ENCODE data around the gene ZNF571. TPM values are rescaled to one million over a fixed set of nuclear protein-coding genes. Genes with fewer than 3 reads are reported as not detected.

The ZNF571 gene
- total and polyA plus RNA-seq, 2 experiments from 2014 or later: 4.4 to 5.0 TPM

- no peak for TF ChIP-seq ZNF462 (CRISPR knock-in tag; IDR thresholded peaks at IDR 0.05)
Observed at GRCh38 chr19:37593996-37594303, 642 bp downstream of the ZNF571 start (continued).

DNA sequence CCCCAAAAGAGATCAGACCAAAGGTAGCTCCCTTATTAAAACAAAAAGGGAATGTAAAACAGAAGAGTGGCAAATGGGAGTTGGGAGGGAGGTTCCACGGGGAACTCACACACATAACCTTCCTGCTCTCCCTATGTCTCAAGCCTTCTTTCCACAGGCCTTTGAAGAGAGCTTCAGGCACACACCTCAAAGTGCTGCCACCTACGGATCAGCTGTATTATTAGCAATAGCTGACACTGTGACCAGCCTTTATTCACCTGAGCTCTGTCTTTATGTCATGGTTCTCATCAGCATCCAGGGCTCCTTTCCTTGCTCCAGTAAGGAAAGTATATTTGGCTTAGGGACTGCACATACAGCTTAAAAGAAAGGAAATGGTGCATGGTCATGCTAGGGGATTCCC is 11.3 kb downstream of the ZNF571 start:
- Mint-ChIP-seq H3K4me3 (no peak overlapping the region), H3K36me3 (ENCODE audit: low read depth) (peaks cover 38% of the 10 kb centered on the region), H3K27ac (no peak overlapping the region), H3K4me1 (no peaks in the 10 kb centered on the region), H3K27me3 (ENCODE audit: insufficient read depth, low read depth, poor library complexity) (no peaks in the 10 kb centered on the region), H3K9me3 (peaks cover 62% of the 10 kb centered on the region)
- Histone ChIP-seq H3F3A (replicated peaks; ENCODE audit: low read depth) (no peaks in the 10 kb centered on the region), H3K4me2 (no peak overlapping the region), H3K36me3 (ENCODE audit: insufficient read depth) (peaks cover 3% of the 10 kb centered on the region; the same call in 1 of the 2 replicates), H3K9me2 (ENCODE audit: insufficient read depth) (peaks cover 10% of the 10 kb centered on the region; the same call in 1 of the 2 replicates), H3K27me3 (ENCODE audit: insufficient read depth) (no peaks in the 10 kb centered on the region), H3K4me3 (no peak overlapping the region), H4K20me1 (replicated peaks; ENCODE audit: insufficient read depth) (no peaks in the 10 kb centered on the region), H3K79me2 (replicated peaks; ENCODE audit: insufficient read depth) (peaks cover 2% of the 10 kb centered on the region), H2AFZ (no peak overlapping the region), H3K4me1 (ENCODE audit: insufficient read depth) (no peaks in the 10 kb centered on the region), H3K27ac (ENCODE audit: low read depth) (no peak overlapping the region)
- ATAC-seq (peak; percentile 67), DNase-seq (ENCODE audit: low spot score) (peak; percentile 66)
- peak; percentile 55 to 63 for TF ChIP-seq CTCF (conservative IDR thresholded peaks at IDR 0.05; ENCODE audit: low read depth in 2 of 2)
- no peak for TF ChIP-seq JUNB (IDR thresholded peaks at IDR 0.05; ENCODE audit: unreplicated experiment)
- TF ChIP-seq POLR2AphosphoS5 (IDR thresholded peaks at IDR 0.05; ENCODE audit: low read depth): no peak
- TF ChIP-seq, protein P1, sequence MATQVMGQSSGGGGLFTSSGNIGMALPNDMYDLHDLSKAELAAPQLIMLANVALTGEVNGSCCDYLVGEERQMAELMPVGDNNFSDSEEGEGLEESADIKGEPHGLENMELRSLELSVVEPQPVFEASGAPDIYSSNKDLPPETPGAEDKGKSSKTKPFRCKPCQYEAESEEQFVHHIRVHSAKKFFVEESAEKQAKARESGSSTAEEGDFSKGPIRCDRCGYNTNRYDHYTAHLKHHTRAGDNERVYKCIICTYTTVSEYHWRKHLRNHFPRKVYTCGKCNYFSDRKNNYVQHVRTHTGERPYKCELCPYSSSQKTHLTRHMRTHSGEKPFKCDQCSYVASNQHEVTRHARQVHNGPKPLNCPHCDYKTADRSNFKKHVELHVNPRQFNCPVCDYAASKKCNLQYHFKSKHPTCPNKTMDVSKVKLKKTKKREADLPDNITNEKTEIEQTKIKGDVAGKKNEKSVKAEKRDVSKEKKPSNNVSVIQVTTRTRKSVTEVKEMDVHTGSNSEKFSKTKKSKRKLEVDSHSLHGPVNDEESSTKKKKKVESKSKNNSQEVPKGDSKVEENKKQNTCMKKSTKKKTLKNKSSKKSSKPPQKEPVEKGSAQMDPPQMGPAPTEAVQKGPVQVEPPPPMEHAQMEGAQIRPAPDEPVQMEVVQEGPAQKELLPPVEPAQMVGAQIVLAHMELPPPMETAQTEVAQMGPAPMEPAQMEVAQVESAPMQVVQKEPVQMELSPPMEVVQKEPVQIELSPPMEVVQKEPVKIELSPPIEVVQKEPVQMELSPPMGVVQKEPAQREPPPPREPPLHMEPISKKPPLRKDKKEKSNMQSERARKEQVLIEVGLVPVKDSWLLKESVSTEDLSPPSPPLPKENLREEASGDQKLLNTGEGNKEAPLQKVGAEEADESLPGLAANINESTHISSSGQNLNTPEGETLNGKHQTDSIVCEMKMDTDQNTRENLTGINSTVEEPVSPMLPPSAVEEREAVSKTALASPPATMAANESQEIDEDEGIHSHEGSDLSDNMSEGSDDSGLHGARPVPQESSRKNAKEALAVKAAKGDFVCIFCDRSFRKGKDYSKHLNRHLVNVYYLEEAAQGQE (IDR thresholded peaks at IDR 0.05; ENCODE audit: unreplicated experiment): no peak
- TF ChIP-seq STAT1 (IDR thresholded peaks at IDR 0.05; ENCODE audit: unreplicated experiment): no peak

All from GM23338 (cell line).